Measurements from ENCODE around the gene IKBIP. TPM values are rescaled to one million over a fixed set of nuclear protein-coding genes. Genes with fewer than 3 reads are reported as not detected.
"Not testable (repeated sequence)": the region's sequence is repeated elsewhere in the genome, so short reads cannot be mapped to it uniquely, and the experiment has no call there.

The IKBIP gene
- total RNA-seq, 1 donor from 2014 or later: 47.4 TPM

GRCh38 chr12:98579347-98579746 lies 65.2 kb downstream of the IKBIP start:
- Mint-ChIP-seq H3K9me3 (ENCODE audit: unreplicated experiment) (no peaks in the 10 kb centered on the region), H3K27me3 (ENCODE audit: unreplicated experiment) (peaks cover 2% of the 10 kb centered on the region), H3K27ac (ENCODE audit: unreplicated experiment) (no peak overlapping the region), H3K4me1 (ENCODE audit: unreplicated experiment) (no peaks in the 10 kb centered on the region), H3K36me3 (ENCODE audit: low read depth, unreplicated experiment) (no peaks in the 10 kb centered on the region), H3K4me3 (ENCODE audit: unreplicated experiment) (no peak overlapping the region)
- DNase-seq (ENCODE audit: low spot score): no peak
- TF ChIP-seq CTCF (IDR thresholded peaks at IDR 0.05; ENCODE audit: unreplicated experiment): no peak

GRCh38 chr12:98578821-98579220 lies 65.8 kb downstream of the IKBIP start:
- Mint-ChIP-seq H3K9me3 (ENCODE audit: unreplicated experiment) (no peaks in the 10 kb centered on the region), H3K4me3 (ENCODE audit: unreplicated experiment) (no peak overlapping the region), H3K4me1 (ENCODE audit: unreplicated experiment) (no peaks in the 10 kb centered on the region), H3K27me3 (ENCODE audit: unreplicated experiment) (peaks cover 2% of the 10 kb centered on the region), H3K36me3 (ENCODE audit: low read depth, unreplicated experiment) (no peaks in the 10 kb centered on the region), H3K27ac (ENCODE audit: unreplicated experiment) (no peak overlapping the region)
- no peak for TF ChIP-seq CTCF (IDR thresholded peaks at IDR 0.05; ENCODE audit: unreplicated experiment)
- DNase-seq (ENCODE audit: low spot score): no peak

DNA sequence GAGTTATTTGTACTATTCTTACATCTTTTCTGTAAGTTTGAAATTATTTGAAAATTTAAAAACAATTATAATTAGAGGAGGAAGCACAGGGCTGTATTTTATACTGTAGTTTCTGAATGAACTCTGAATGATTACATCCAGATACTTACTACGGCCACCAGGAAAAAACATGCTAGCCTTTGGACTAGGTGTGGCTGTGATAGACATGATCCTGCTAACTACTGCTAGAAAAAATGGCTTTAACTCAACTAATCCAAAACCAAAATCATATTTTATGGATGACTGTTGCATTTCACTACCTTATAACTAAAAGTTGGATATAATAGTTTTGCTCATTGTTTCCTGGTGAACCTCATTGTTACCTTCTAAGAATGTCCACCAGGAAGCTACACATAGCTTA lies 66.2 kb downstream of the IKBIP start:
- Mint-ChIP-seq H3K36me3 (ENCODE audit: low read depth, unreplicated experiment) (no peaks in the 10 kb centered on the region), H3K9me3 (ENCODE audit: unreplicated experiment) (no peaks in the 10 kb centered on the region), H3K4me1 (ENCODE audit: unreplicated experiment) (no peaks in the 10 kb centered on the region), H3K27ac (ENCODE audit: unreplicated experiment) (no peak overlapping the region), H3K4me3 (ENCODE audit: unreplicated experiment) (no peak overlapping the region), H3K27me3 (ENCODE audit: unreplicated experiment) (peaks cover 2% of the 10 kb centered on the region)
- no peak for DNase-seq (ENCODE audit: low spot score)
- TF ChIP-seq CTCF (IDR thresholded peaks at IDR 0.05; ENCODE audit: unreplicated experiment): no peak

GRCh38 chr12:98576795-98577194 lies 67.8 kb downstream of the IKBIP start:
- not testable (repeated sequence) for H3K27me3 Mint-ChIP-seq (ENCODE audit: unreplicated experiment); DNase-seq (ENCODE audit: low spot score)

DNA sequence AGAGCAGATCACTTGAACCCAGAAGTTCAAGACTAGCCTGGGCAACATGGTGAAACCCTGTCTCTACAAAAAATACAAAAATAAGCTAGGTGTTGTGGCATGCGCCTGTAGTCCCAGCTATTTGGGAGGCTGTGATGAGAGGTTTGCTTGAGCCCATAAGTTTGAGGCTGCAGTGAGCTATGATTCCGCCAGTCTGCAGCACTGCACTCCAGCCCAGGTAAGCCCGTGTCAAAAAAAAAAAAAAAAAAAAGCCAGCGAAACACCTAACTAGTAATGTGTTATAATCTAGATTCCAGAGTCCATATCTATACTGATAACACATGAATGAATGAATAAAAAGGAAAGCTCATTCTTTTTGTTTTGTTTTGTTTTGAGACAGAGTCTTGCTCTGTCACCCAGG lies 69.6 kb downstream of the IKBIP start:
- no peaks in the 10 kb centered on the region for H3K4me1 Mint-ChIP-seq (ENCODE audit: unreplicated experiment)
- H3K27ac Mint-ChIP-seq (ENCODE audit: unreplicated experiment): no peak overlapping the region

More at GRCh38 chr12:98576795-98577194, 67.8 kb downstream of the IKBIP start:
- H3K36me3 Mint-ChIP-seq (ENCODE audit: low read depth, unreplicated experiment); H3K9me3 Mint-ChIP-seq (ENCODE audit: unreplicated experiment); H3K27ac Mint-ChIP-seq (ENCODE audit: unreplicated experiment); H3K4me1 Mint-ChIP-seq (ENCODE audit: unreplicated experiment); H3K4me3 Mint-ChIP-seq (ENCODE audit: unreplicated experiment): not testable (repeated sequence)

More for the DNA sequence above, 69.6 kb downstream of the IKBIP start:
- Mint-ChIP-seq H3K36me3 (ENCODE audit: low read depth, unreplicated experiment) (no peaks in the 10 kb centered on the region), H3K4me3 (ENCODE audit: unreplicated experiment) (no peak overlapping the region), H3K9me3 (ENCODE audit: unreplicated experiment) (no peaks in the 10 kb centered on the region), H3K27me3 (ENCODE audit: unreplicated experiment) (no peaks in the 10 kb centered on the region)
- no peak for TF ChIP-seq CTCF (IDR thresholded peaks at IDR 0.05; ENCODE audit: unreplicated experiment)
- no peak for DNase-seq (ENCODE audit: low spot score)

Other genes with a start within 250 kb of the IKBIP start
- 125 TPM for gene TMPO, start 129.2 kb downstream of the IKBIP start, total RNA-seq (ENCODE audit: unreplicated experiment)
- gene SLC25A3, start 51.1 kb downstream of the IKBIP start, total RNA-seq (ENCODE audit: unreplicated experiment): 718 TPM
- gene APAF1, start 502 bp upstream of the IKBIP start, total RNA-seq (ENCODE audit: unreplicated experiment): 45.9 TPM

Measured in endothelial cell (in vitro differentiated cells).